Epithelial cell of proximal tubule (primary cell): ENCODE measurements around the gene TRIM44. TPM values are rescaled to one million over a fixed set of nuclear protein-coding genes. Genes with fewer than 3 reads are reported as not detected.

Experiments used
- DNase-seq: peaks from one replicate; pipeline ENCODE4 v3.0.0-alpha.2; 2011; ENCODE audit warnings: low read depth
- H3K4me3 ChIP-seq: 2 replicates; pipeline ENCODE4 v1.5.1; 2011; ENCODE audit warnings: low read depth, mild to moderate bottlenecking, low read length
- CTCF ChIP-seq: conservative IDR thresholded peaks from 2 replicates; pipeline ENCODE4 v1.5.1; 2012; ENCODE audit warnings: low read depth, mild to moderate bottlenecking, low read length
- total RNA-seq: library from RNA; depleted of rRNA; stranded (reverse); fragments of >200 nt; gene quantifications from 2 replicates; pipeline ENCODE4 v1.2.3, GENCODE V29; 2015

The TRIM44 gene
- total RNA-seq, 1 donor from 2014 or later: 42.1 TPM

GRCh38 chr11:35800970-35801953 lies 138.7 kb downstream of the TRIM44 start:
- no peak overlapping the region for H3K4me3 ChIP-seq
- no peak for TF ChIP-seq CTCF
- DNase-seq: no peak

- DNase-seq: no peak
- H3K4me3 ChIP-seq: no peak overlapping the region
- TF ChIP-seq CTCF: no peak
Observed at GRCh38 chr11:35802221-35802620, 139.6 kb downstream of the TRIM44 start.

GRCh38 chr11:35802672-35803071 lies 140.1 kb downstream of the TRIM44 start:
- no peak for TF ChIP-seq CTCF
- no peak overlapping the region for H3K4me3 ChIP-seq
- DNase-seq: no peak

- no peak overlapping the region for H3K4me3 ChIP-seq
- no peak for DNase-seq
- no peak for TF ChIP-seq CTCF
Observed at GRCh38 chr11:35803115-35803514, 140.5 kb downstream of the TRIM44 start.

- no peak for DNase-seq
- TF ChIP-seq CTCF: no peak
- no peak overlapping the region for H3K4me3 ChIP-seq
Observed at GRCh38 chr11:35804451-35805040, 142.0 kb downstream of the TRIM44 start.

GRCh38 chr11:35809561-35809960 lies 147.0 kb downstream of the TRIM44 start:
- TF ChIP-seq CTCF: no peak

More at GRCh38 chr11:35809561-35809960, 147.0 kb downstream of the TRIM44 start:
- H3K4me3 ChIP-seq: no peak overlapping the region
- DNase-seq: no peak
